Measurements from ENCODE around the gene SEPTIN11.

The SEPTIN11 gene

DNA sequence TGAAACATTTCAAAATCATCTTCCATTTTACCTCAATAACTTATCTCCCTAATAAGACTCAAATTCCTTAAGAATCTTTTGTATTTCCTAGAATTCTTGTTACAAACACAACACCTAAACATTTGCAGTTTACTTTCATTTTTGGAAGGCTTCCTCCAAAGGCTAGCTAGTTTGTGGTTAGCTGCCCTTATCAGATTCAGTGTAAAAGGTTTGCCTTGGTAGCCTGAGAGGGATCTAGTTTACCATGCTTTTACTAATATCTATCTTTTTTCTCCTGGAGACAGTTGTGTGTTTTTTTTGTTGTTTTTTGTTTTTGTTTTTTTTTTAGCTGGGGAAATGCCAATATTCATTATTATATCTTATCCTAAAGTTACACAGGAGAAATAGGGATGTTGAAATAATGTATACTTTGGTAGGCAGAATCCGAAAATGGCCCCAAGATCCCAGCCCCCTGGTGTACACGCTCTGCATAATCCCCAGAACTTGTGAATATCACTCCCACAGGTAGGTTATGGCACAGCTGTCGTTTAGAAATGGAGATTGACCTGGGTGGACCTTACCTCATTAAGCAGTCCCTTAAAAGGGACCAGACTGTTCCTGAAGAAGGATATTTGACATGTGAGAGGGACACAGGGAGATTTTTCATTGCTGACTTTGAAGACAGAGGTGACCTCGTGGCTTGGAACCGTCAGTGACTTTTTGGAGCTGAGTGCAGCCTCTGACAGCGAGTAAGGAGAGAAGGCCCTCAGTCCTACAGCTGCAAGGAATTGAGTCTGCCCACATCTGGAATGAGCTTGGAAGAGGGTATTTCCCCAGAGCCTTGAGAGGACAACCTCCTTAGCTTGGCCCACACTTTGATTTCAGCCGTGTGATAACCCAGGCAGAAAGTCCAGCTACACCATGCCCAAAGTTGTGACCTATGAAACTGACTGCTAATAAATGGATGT lies 33.4 kb downstream of the SEPTIN11 start:
- no peak for DNase-seq

DNA sequence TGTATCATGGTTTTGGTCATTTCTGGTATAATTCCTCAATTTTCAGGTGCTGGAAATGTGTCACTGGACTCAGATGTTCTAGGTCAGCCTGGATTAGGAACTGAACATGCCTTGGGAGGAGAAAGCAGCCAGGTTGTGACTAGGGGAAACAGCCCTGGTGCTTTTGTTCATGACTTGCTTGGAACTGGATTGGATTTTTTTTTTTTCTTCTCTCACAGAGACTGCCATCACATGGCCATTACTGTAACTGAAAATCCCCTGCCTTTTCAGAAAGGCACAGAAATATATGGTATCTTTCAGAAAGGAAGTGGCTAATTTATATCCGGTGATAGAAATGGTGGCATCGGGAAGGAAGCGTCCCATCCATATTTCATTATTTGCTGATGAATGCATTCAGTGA lies 34.6 kb downstream of the SEPTIN11 start:
- DNase-seq, result peak; percentile 33

DNA sequence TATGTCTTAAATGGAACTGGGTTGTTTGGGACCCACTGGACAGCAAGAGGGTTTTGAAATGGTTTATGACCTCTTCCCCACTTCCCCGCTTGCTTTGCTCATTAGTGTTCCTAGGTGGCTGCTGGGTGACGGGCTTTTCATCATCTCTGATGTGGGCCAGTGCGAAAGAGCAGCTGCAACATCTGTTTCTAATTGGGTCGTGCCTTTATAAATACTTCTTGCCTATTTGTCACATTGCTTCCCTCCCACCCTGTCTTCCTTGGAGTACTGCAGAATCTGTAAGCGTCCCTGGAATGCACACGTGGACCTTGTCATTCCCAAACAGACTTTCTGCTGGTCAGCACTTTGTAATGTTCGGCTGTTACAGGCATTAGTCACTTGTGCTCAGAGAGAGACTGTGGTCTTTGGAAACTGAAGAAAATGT lies 35.2 kb downstream of the SEPTIN11 start:
- peak; percentile 59 for DNase-seq

DNA sequence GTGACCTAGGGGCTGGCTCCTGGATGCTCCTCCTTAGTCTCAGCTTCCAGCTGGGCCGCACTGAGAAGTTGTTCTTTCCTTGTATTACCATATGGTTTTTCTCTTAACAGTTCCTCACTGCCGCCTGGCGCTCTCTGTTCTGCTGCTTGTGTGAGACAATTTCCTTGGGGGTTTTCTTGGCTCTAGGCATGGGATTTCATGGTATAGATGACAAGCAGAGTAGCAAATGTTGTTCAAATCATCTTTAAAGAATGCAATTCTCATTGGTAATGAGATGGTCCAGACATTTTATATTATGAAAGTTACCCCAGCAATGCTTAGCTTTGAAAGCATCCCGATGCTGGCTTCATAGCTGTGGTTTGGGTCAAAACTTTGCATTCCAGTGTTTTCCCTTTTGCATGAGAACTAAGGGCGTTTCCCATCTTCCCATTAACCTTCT lies 37.6 kb downstream of the SEPTIN11 start:
- DNase-seq, result no peak

DNA sequence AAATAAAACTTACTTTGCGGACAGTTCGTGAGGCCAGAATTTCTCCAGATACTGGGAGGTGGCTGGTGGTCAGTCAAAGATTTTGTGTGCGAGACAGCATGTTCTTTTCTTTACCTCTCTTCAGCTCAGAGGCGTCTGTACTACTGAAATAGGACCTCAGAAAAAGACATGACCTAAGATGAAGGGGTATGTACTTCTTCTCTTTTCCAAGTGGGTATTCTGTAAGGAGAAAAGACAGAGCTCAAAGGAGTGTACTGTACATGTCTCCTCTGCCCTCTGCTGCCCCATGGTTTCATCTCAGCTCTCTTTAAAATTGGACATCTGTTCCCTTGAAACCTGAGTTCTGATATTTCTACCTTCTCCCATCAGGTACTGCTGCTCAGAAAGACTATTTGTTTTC lies 38.1 kb downstream of the SEPTIN11 start:
- no peak for DNase-seq

DNA sequence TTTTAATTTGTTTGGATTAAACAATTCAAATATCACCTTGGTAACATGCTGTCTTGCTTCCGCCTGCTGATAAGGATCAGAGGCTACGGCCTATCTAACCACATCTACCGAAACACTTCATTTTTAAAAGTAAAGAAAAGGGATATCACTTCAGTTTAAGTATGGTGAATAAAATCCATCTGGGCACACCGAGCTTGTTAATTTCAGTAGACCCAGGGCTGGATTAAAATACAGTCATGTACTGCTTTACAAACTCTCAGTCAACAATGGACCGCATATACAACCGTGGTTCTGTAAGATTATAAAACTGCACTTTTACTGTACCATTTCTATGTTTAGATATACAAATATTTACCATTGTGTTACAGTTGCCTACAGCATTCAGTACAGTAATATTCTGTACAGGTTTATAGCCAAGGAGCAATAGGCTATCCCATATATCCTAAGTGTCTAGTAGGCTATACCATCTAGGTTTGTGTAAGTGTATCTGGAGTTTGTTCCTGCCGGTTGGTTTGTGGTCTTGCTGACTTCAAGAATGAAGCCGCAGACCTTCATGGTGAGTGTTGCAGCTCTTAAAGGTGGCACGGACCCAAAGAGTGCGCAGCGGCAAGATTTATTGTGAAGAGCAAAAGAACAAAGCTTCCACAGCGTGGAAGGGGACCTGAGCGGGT lies 40.0 kb downstream of the SEPTIN11 start:
- no peak for DNase-seq

- no peak for DNase-seq
Measured at GRCh38 chr4:76990288-76991080, 40.9 kb downstream of the SEPTIN11 start.

GRCh38 chr4:76991161-76991660 lies 41.7 kb downstream of the SEPTIN11 start:
- no peak for DNase-seq

GRCh38 chr4:76993787-76994641 lies 44.5 kb downstream of the SEPTIN11 start:
- no peak for DNase-seq

DNA sequence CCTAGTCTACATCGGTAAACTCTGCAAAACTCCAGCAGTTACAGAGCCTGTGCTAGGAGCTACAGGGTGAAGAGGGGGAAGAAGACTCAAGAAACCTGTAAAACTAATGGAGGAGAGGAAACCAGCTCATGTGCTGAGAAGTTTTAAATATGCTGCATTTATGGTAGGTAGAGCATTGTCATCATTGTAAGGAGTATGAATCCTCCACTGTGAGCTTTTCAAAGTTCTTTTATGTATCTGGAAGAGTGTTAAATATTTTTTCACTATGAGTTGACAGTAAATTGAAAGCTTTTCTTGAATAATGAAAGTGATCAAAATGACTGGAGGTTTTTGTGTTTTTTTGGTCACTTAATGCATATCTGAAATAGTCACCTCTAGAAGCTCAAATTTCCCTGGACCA lies 46.2 kb downstream of the SEPTIN11 start:
- DNase-seq, result no peak

DNA sequence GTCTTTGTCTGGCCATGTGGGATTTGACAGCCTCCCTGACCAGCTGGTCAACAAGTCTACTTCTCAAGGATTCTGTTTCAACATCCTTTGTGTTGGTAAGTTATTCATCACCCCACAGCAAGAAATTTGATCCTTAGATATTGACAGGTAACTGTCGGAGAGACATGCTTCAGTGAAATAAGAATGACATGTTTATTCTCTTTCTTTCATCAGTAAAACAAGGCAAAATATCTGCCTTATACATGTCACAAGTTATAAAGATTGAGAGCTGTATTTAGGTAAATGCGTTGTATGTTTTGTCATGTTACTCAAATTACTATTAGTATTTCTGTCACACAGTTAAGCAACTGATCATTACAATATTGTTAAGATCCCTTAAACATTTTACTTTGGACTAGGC lies 46.9 kb downstream of the SEPTIN11 start:
- DNase-seq, result no peak

DNA sequence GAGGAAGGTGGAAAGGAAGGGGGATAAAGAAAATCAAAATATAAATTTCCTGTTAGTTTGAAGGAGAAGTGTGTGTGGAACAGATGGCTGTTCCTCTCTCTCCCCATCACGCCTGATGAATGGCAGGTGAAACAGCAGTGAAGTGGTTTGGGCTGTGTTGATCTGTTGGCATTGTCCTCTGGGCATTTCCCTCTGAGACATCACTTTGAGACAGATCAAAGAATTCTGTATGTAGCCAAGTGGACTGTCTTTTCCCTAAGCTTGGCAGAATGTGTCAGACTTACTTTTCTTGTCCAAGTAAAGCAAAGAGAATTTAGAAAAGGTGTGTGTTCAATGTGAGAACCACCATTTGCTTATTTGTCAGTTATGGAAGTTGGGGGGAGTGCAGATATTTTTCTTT lies 47.5 kb downstream of the SEPTIN11 start:
- no peak for DNase-seq

DNA sequence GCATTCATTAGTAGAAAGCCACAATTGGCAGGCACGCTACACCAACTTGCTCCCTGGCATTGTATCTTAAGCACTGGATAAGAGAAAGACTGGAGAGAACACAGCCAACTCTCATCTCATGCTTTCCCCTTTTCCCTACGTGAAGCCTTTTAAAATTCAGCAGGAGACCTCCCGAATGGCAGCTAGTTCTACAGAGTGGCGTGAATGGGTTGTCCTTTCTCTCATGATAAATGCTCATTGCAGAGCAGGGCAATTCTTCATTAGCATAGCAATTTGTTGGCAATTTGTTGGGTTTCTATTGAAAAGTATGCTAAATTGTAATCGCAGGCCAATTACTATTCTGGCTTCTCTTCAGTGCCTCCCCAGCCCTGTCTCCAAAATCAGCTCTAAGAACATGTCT lies 48.0 kb downstream of the SEPTIN11 start:
- DNase-seq, result no peak

GRCh38 chr4:76998251-76998901 lies 48.8 kb downstream of the SEPTIN11 start:
- DNase-seq, result no peak
